GM18517 (cell line): ENCODE results near the gene ITGAE.
A peak's percentile ranks its signal among the peaks of the same experiment; 100 is the strongest.
"Not testable (repeated sequence)": the region's sequence is repeated elsewhere in the genome, so short reads cannot be mapped to it uniquely, and the experiment has no call there.

ENCODE experiments used
- ATAC-seq: cut with Tn5 transposase; IDR thresholded peaks from one replicate; pipeline ENCODE4 v1.9.1; 2021; ENCODE audit warnings: mild to moderate bottlenecking, moderate library complexity; ENCODE audit not compliant: unreplicated experiment

The ITGAE gene

DNA sequence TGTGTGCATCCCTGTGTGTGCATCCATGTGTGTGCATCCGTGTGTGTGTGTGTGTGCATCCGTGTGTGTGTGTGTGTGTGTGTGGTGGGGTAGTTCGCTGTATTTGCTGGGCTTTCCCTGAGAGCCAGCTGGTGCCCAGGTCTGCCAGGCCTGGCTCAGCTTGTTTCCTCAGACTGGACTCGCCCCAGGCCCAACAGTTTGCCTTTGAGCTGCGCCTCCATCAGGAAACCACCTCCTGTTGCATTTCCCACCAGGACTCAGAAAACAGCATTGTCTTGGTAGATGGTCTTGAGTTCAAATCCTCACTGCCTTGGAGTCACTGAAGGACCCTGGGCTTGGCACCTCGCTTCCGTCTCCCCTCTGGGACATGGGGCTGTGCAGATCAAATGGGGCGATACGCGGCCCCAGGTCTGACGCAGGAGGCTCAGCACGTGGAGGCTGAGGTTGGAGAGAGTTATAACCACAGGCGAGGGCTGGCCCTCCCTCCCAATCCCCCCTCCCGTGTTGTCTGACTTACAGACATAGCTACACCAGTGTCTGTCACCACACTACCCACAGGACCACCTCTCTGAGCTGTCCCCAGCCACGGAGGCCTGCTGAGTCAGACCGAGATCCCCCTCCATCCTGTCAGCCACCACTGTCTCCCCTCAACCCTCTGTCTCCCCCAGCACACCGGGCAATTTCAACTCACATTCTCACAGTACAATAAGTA, 4.7 kb downstream of the ITGAE start:
- ATAC-seq: peak; percentile 69

DNA sequence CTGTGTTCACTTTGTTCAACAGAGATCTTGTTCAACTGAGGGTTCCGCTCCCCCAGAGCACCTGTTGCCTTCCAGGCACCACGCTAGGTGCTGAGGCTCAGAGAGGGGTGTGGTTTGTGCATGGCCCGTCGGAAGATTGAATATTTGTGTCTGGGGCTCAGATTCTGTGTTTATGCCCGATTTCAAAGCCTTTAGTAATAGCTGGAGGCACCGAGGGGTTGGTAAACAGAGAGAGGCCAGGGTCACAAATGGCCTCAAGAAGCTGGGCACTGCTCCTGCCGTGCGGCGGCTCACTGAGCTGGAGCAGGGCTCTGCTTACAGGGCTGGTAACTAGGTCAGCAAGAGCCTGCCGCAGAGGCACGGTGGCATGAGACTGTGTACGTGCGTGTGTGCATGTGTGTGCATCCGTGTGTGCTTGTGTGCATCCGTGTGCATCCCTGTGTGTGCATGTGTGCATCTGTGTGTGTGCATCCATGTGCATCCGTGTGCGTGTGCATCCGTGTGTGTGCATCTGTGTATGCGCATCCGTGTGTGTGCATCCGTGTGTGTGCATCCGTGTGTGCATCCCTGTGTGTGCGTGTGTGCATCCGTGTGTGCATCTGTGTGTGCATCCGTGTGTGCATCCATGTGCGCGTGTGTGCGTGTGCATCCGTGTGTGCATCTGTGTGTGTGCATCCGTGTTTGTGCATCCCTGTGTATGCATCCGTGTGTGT, 5.4 kb downstream of the ITGAE start:
- no peak for ATAC-seq

DNA sequence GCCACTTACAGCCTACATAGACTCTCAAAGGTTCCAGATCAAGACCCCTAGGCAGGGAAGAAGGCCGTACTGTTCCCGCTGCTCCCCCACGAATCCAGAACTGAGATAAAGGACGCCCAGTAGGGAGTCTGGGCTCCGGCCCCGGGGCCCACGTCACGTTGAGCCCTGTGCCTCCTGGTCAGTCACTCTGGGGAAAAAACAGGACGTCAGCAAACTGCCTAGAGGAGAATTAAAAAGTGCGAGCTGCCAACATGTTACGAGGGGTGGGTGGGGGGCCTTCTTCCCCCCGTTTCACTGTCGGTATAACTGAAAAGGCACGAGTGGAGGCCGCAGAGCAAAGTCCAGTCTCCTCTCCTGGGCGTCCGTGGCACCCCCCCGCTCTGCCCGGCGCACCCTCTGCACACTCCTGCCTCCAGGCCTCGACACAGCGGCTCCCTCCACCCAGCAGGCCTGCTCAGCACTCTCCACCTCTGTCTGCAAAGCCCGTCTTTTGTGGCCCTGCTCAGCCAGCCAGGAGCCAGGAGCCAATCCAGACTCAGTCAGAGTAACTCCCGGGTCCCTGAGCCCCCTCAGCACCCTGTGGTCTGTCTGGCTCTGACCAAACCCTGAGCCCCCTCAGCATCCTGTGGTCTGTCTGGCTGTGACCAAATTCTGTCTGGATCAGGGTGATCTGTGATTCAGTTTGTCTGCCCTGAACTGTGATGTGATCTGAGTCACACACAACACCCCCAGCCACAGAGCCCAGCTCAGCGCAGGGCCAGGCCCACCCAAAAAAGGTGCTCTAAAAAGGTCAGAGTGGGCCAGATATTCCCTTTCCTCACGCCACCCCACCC, 6.2 kb downstream of the ITGAE start:
- no peak for ATAC-seq

DNA sequence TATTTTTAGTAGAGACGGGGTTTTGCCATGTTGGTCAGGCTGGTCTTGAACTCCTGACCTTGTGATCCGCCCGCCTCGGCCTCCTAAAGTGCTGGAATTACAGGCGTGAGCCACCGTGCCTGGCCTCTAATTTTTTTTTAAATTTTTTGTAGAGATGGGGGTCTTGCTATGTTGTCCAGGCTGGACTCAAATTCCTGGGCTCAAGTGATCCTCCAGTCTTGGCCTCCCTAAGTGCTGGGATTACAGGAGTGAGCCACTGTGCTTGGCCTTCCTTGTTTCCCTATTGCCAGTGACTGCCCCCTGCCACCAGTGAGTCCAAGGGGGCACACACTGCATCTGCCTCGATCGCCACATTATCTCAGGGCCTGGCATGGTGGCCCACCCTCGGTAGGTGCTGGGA, 6.8 kb downstream of the ITGAE start:
- not testable (repeated sequence) for ATAC-seq

DNA sequence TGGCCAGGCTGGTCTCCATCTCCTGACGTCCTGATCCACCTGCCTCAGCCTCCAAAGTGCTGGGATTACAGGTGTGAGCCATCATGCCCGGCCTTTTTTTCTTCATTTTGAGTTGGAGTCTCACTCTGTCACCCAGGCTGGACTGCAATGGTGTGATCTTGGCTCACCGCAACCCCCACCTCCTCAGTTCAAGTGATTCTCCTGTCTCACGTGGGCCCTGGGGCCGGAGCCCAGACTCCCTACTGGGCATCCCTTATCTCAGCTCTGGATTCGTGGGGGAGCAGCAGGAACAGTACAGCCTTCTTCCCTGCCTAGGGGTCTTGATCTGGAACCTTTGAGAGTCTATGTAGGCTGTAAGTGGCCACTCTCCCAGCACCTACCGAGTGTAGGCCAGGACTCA, 7.7 kb downstream of the ITGAE start:
- not testable (repeated sequence) for ATAC-seq

DNA sequence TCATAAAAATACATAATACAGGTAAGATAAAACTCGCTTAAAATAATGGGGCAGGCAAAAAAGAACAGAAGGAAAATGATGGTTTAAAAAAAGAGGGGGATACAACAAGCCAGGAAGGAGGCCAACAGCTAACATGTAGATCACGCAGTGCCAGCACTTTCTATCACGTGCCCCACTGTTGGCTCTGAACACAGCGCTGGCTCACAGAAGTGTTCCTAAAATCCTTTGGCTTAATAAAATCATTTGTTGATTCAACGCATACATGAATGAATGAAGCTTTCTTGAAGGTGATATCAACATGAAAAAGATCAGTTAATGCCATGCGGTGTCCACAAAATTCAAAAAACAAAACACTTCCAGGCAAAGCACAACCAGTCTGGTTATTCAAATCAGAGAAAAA, 8.5 kb downstream of the ITGAE start:
- ATAC-seq: no peak

DNA sequence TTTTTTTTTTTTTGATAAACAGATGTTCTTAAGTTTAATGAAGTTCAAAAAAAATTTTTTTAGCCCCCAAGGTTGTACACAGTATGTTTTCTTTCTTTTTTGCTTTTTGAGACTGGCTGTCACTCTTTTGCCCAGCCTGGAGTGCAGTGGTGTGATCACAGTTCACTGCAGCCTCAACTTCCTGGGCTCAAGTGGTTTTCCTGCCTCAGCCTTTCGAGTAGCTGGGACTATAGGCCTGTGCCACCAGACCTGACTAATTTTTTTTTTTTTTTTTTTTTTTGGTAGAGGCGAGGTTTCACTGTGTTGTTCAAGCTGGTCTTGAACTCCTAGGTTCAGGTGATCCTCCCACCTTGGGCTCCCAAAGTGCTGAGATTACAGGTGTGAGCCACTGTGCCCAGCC, 12.8 kb downstream of the ITGAE start:
- no peak for ATAC-seq

DNA sequence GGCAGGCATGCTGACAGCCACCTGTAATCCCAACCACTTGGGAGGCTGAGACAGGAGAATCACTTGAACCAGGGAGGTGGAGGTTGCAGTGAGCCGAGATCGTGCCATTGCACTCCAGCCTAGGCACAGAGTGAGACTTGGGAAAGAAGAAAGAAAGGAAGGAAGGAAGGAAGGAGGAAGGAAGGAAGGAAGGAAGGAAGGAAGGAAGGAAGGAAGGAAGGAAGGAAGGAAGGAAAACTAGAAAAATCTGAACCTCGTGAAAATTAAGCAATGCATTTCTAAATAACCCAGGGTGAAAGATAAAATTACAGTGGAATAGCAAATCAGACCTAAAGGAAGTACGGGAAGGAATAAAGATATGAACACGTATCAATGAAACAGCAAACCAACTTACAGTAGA, 15.7 kb downstream of the ITGAE start:
- not testable (repeated sequence) for ATAC-seq

DNA sequence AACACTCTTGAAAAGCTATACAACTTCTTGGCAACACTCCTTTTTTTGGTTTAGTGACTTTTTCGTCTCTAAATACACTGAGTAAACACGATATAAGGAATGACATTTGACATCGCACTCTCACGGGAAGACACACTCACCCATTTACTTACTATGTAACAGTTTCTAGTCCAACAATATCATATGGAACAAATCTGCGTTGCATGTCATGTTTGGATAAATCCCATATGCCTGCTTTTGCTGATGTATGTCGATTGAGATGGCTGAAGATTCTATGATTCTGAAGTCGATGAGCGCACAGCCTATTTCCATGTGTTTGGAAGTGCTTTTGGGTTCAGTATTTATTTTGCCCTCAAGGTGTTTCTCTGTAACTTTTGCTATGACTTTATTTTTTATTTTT, 18.2 kb downstream of the ITGAE start:
- no peak for ATAC-seq

DNA sequence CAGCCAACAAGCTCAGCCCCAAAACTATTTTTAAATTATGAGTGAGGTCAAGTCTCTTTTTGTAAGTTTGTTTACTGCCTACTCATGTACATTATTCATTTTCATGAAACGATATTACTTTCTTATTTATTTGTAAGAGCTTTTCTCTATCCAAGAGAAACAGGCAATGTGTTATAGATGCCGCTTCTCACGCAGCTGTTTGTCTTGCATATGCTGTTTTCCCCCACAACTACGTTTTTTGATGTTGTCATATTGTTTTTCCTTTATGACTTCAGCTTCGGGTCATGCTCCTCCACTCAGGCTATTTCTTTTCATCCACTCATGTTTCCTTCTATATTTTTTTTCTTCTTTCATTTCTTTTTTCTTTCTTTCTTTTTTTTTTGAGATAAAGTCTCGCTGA, 20.0 kb downstream of the ITGAE start:
- ATAC-seq: no peak

DNA sequence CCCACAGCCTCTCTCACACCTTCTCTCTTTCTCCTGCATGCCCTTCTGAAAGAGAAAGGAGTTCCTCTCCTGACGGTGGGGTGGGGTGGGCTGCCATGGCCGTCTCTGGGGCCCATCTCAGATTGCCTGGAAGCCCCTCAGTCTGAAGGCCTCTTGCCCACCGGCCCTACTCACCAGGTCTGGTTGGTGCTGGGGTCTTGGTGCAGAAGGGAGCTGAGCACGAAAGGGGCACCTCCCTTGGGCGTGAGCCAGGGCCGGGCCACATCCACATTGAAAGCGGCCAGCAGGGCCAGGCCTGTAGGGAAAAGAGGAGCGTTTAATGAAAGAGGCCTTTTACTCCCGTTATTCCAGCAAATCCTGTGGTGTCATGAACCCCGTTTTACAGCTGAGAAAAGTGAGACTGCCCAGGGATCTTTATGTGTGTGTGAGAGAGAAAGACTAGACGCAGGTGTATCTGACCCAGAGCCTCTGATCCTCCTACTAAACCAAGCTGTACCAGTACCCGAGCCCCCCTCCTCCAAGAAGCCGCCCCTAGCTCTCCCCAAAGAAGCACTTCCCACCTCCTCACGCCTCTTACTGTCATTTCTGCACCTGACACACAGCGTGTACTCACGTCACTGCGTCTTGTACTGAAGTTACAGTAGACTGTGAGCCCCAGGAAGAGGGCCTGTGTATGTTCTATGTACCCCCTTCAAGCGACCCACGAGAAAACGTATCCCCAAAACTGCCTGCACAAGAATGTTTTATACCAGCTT, 23.4 kb downstream of the ITGAE start:
- no peak for ATAC-seq

DNA sequence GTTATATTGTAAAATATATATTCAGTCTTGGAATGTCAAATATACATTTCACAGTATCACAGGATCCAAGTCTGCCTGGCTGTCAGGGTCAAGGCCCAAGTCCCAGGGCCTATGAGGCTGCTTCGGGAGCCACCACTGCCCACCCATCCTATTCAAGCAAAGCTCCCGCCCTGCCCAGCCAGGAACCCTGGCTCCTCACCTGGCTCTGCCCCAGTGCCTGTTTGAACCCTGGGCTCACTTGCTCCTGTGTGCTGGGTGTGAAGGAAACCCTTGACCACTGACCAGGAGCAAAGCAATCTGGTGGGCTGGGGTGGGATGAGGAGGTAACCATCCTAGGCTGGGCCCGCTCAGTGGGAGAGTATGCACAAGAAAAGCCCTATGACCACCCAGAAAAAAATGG, 27.0 kb downstream of the ITGAE start:
- no peak for ATAC-seq

DNA sequence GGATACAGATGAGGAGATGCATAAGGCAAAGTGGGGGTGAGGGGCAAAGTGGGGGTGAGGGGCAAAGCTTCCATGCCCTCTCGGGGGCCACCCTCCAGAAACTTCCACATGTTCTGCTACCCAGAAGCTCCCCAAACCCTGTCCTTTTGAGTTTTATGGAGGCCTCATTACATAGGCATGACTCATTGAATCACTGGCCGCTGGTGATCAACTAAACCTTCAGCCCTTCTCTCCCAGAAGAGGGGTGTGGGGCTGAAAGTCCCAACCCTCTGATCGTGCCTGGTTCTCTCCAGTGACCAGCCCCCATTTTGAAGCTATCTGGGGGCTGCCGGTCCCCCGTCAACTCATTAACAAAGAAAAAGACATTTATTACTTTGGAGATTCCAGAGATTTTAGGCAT, 27.5 kb downstream of the ITGAE start:
- no peak for ATAC-seq

DNA sequence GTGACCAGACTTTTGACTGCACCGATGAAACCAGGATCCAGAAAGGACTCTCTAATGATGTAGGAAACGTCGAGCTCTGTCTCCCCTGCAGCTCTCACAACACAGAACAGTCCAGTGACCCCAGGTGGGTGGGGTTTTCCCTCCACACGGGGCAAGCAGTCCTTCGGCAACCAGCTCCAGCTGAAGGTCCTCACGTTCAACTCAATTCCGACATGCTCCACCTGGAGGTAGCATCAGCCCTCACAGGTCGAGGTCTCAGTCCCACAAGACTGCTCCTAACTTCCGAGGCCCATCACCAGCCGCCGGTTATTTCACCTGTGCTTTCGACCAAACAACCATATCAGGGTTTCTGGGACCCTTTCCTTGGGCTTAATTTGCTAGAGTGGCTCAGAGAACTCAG, 28.2 kb downstream of the ITGAE start:
- no peak for ATAC-seq

DNA sequence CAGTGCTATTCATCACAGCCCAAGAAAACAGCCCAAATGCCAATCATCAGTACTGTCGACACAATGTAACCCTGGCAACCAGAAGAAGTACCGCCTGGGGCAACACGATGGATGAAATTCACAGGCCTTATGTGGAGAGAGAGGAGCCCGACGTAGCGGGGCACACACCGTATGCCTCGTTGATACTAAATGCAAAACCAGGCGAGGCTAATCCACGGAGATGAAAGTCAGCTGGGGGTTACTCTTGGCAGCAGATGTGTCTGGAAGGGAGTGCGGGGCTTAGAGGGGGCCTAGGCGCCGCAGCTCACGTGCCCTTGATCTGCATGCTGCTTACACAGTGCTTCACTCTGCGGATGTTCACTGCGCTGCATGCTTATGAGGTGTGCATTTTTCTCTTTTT, 29.8 kb downstream of the ITGAE start:
- ATAC-seq: no peak

DNA sequence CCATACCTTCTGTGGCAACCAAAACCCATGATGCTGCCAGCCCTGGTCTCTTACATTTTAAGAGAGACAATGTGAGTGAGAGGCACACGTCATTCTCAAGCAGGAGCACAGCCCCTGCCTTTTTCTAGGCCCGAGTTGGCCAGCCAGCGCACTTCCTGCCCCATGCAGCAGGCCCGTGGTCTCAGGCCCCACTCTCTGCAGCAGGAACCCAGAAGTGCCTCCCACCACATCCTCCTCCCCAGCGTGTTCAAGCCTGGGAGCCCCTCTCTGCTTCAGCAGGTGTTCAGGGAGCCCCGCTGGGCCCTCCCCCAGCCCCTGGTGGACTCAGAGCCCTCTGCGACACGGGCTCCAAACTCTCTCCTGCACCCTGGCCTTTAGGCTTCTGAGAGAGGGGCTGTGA, 30.5 kb downstream of the ITGAE start:
- no peak for ATAC-seq

DNA sequence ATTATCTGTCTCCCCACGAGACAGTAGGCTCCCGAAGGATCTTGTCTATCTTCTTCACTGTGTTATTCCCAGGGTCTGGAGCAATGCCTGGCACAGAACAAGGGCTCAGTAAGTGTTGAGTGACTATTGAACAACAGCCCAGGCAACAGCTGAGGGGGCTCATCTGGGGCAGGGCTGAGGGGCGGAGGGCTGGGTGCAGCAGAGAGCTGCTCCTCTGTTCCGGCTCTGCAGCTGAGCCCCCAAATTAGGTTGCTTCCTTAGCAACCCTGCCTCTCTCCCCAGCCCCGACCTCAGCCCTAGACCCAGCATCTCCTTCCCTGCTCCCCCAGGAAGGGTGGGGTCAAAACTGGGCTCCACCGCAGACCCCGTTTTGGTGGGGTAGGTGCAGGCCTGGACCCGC, 32.2 kb downstream of the ITGAE start:
- ATAC-seq: no peak

DNA sequence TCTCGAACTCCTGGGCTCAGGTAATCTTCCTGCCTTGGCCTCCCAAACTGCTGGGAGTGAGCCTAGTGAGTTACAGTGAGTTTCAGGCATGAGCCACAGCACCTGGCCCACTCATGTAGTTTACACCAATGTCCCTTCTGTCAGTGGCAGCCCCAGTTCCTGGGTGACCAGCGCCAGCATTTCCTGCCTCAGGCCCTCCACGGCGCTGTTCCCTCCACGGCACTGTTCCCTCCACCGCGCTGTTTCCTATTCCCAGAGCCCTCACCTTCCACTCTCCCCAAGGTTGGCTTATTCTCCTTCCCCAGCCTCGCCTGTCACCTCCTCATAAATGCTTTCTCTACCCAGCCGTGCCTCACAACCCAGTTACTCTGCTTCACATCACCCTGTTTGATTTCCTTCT, 32.6 kb downstream of the ITGAE start:
- no peak for ATAC-seq

DNA sequence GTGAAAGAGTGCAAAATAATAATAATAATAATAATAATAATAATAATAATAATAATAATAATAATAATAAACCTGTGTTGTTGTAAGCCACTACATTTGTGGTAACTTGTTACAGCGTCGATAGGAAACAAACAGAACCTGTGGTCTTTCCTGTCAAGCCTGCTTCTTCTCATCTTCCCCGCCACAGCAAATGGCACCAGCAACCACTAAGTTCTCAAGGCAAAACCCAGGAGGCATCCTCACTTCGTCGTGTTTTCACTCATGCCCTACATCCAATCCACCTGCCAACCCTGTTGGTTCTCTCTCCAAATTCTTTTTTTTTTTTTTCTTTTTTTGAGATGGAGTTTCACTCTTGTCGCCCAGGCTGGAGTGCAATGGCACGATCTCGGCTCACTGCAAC, 34.2 kb downstream of the ITGAE start:
- no peak for ATAC-seq

DNA sequence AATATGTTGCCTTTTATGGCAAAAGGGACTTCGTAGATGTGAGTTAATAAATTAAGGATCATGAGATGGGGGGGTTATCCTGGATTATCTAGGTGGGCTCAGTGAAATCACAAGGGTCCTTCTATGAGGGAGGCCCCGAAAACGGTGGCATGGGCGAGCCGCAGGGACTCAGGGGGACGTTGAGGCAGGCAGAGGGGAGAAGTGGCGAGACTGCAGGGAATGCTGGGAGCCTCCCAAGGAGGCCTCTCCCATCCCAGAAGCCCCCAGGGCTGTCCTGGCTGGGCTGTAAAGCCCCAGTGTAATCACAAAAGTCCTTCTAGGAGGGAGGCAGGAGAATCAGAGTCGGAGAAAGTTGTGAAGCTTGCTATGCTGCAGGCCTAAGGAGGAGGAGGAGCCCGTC, 35.0 kb downstream of the ITGAE start:
- no peak for ATAC-seq

DNA sequence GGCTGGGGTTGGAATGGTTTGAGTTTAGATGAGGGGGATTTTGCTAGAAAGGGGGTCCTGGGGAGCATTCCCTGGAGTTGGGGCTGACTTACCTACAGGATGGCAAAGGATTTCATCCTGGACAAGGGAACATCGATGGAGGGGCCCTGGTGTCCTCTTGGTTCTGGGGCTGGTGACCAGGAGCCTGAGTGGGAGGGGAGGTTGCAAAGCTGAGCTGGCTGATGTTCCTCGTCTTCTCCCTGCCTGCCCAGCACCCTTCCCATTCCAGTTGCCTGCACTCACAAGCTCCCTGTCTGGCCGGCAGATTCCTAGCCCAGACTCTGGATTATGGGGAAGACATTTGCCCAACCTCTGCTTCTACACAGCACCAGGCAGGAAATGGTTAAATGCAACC, 37.2 kb downstream of the ITGAE start:
- no peak for ATAC-seq
